Hypothalamus (tissue), 51 donors: ENCODE measurements around the gene OTUD3.
"Not testable (repeated sequence)": the region's sequence is repeated elsewhere in the genome, so short reads cannot be mapped to it uniquely, and the experiment has no call there.

Source experiments
- DNase-seq, 51 donors: peaks; one replicate each; lab custom pipeline; 2025; lab: John Stamatoyannopoulos, UW

Gene OTUD3

GRCh38 chr1:19868575-19868974, 13.6 kb upstream of the OTUD3 start:
- DNase-seq: not testable (repeated sequence)

GRCh38 chr1:19869453-19869852, 12.7 kb upstream of the OTUD3 start:
- not testable (repeated sequence) for DNase-seq

- DNase-seq: no peak
Measured at GRCh38 chr1:19869929-19870328, 12.3 kb upstream of the OTUD3 start.

- DNase-seq: no peak
Measured at GRCh38 chr1:19872190-19872589, 10.0 kb upstream of the OTUD3 start.

- DNase-seq: no peak
Measured at GRCh38 chr1:19877181-19877750, 4.9 kb upstream of the OTUD3 start.

- DNase-seq: peak in 1 of 51 donors; percentile 17
Measured at GRCh38 chr1:19877821-19878636, 4.2 kb upstream of the OTUD3 start.

- no peak for DNase-seq
Measured at GRCh38 chr1:19878637-19878985, 3.6 kb upstream of the OTUD3 start.

GRCh38 chr1:19879227-19879626, 3.0 kb upstream of the OTUD3 start:
- DNase-seq: no peak

- DNase-seq: no peak
Measured at GRCh38 chr1:19879661-19880060, 2.5 kb upstream of the OTUD3 start.

GRCh38 chr1:19880841-19881240, 1.4 kb upstream of the OTUD3 start:
- not testable (repeated sequence) for DNase-seq

- no peak for DNase-seq
Measured at GRCh38 chr1:19884312-19884711, 2.1 kb downstream of the OTUD3 start.

GRCh38 chr1:19885821-19886220, 3.6 kb downstream of the OTUD3 start:
- DNase-seq: no peak

GRCh38 chr1:19888112-19888511, 5.9 kb downstream of the OTUD3 start:
- no peak for DNase-seq

GRCh38 chr1:19889656-19890055, 7.5 kb downstream of the OTUD3 start:
- DNase-seq: no peak

GRCh38 chr1:19892129-19892528, 9.9 kb downstream of the OTUD3 start:
- DNase-seq: no peak

- DNase-seq: no peak
Measured at GRCh38 chr1:19892628-19893168, 10.5 kb downstream of the OTUD3 start.

GRCh38 chr1:19893687-19894086, 11.5 kb downstream of the OTUD3 start:
- DNase-seq: no peak

- no peak for DNase-seq
Measured at GRCh38 chr1:19894218-19894617, 12.0 kb downstream of the OTUD3 start.

- DNase-seq: no peak
Measured at GRCh38 chr1:19901653-19902052, 19.5 kb downstream of the OTUD3 start.

GRCh38 chr1:19903621-19904020, 21.4 kb downstream of the OTUD3 start:
- no peak for DNase-seq

GRCh38 chr1:19907456-19907855, 25.3 kb downstream of the OTUD3 start:
- DNase-seq: no peak

- DNase-seq: no peak
Measured at GRCh38 chr1:19909392-19909791, 27.2 kb downstream of the OTUD3 start.
